IMR-90 (cell line): ENCODE measurements around the gene ADAMTS12. TPM values are rescaled to one million over a fixed set of nuclear protein-coding genes. Genes with fewer than 3 reads are reported as not detected.

Source experiments
- ATAC-seq: fragments of 200-7000 bp; cut with Tn5 transposase; 2 replicates; pipeline ENCODE4 v1.9.1; 2020; ENCODE audit warnings: low read depth, mild to moderate bottlenecking, moderate library complexity
- BruUV-seq: library from RNA; stranded (reverse); fragments of 400-500 nt; replicated peaks from 2 replicates; lab custom pipeline; 2021; lab: Mats Ljungman, UMichigan
- CTCF ChIA-PET: fragments of 300-600 bp; formaldehyde crosslinking; extraction: SDS; loops from one replicate; lab custom pipeline; 2021; ENCODE audit warnings: antibody characterized with exemption; lab: Yijun Ruan, JAX
- POLR2A ChIA-PET: fragments of 300-600 bp; sonication (Branson Sonifier 250); formaldehyde crosslinking; loops from one replicate; lab custom pipeline; 2022; ENCODE audit warnings: antibody characterized with exemption; ENCODE audit not compliant: unreplicated experiment; lab: Charles Lee
- DNase-seq: peaks from one replicate; pipeline ENCODE4 v3.0.0; 2013
- H2AFZ ChIP-seq: replicated peaks from 2 replicates; pipeline ENCODE3; 2013; ENCODE audit warnings: low read length, mild to moderate bottlenecking; ENCODE audit not compliant: poor library complexity
- H2AK5ac ChIP-seq: 2 replicates; pipeline ENCODE4 v1.6.1; 2013; ENCODE audit warnings: low read depth, low read length, inconsistent platforms
- H2AK9ac ChIP-seq: replicated peaks from 2 replicates; pipeline ENCODE3; 2013; ENCODE audit warnings: mild to moderate bottlenecking, low read depth, low read length, moderate library complexity; ENCODE audit not compliant: poor library complexity
- H2BK120ac ChIP-seq: 2 replicates; pipeline ENCODE4 v1.6.1; 2013; ENCODE audit warnings: low read depth, low read length, inconsistent platforms
- H2BK15ac ChIP-seq: 3 replicates; pipeline ENCODE4 v1.6.1; 2013; ENCODE audit warnings: low read depth, low read length, inconsistent platforms
- H2BK20ac ChIP-seq: 2 replicates; pipeline ENCODE4 v1.6.1; 2013; ENCODE audit warnings: low read depth, mild to moderate bottlenecking, inconsistent platforms, low read length, moderate library complexity
- H2BK5ac ChIP-seq: 2 replicates; pipeline ENCODE4 v1.6.1; 2013; ENCODE audit warnings: mild to moderate bottlenecking, low read depth, low read length, inconsistent platforms; ENCODE audit not compliant: poor library complexity, severe bottlenecking
- H3K14ac ChIP-seq: replicated peaks from 2 replicates; pipeline ENCODE4 v1.6.1; 2013; ENCODE audit warnings: low read depth, low read length, inconsistent platforms
- H3K18ac ChIP-seq: 2 replicates; pipeline ENCODE4 v1.6.1; 2013; ENCODE audit warnings: low read depth, low read length, control low read depth
- H3K23ac ChIP-seq: 2 replicates; pipeline ENCODE4 v1.6.1; 2013; ENCODE audit warnings: low read depth, low read length, inconsistent platforms
- H3K27ac ChIP-seq: 2 replicates; pipeline ENCODE4 v1.5.1; 2013; ENCODE audit warnings: mild to moderate bottlenecking, control low read depth, low read length; ENCODE audit not compliant: insufficient read depth
- H3K27me3 ChIP-seq: 2 replicates; pipeline ENCODE4 v1.6.1; 2013; ENCODE audit warnings: low read length; ENCODE audit not compliant: control insufficient read depth, insufficient read depth
- H3K36me3 ChIP-seq: 2 replicates; pipeline ENCODE4 v1.6.1; 2013; ENCODE audit warnings: low read length, mixed read lengths; ENCODE audit not compliant: control insufficient read depth, insufficient read depth
- H3K4ac ChIP-seq: 2 replicates; pipeline ENCODE4 v1.6.1; 2013; ENCODE audit warnings: low read depth, low read length, inconsistent platforms
- H3K4me1 ChIP-seq: 2 replicates; pipeline ENCODE4 v1.6.1; 2013; ENCODE audit warnings: low read length, mixed read lengths; ENCODE audit not compliant: control insufficient read depth, insufficient read depth
- H3K4me2 ChIP-seq: 2 replicates; pipeline ENCODE4 v1.6.1; 2013; ENCODE audit warnings: low read depth, mild to moderate bottlenecking, control low read depth, low read length, moderate library complexity
- H3K4me3 ChIP-seq: 2 replicates; pipeline ENCODE4 v1.5.1; 2013; ENCODE audit warnings: low read depth, mild to moderate bottlenecking, control low read depth, low read length, moderate library complexity; ENCODE audit not compliant: insufficient read depth
- H3K56ac ChIP-seq: 2 replicates; pipeline ENCODE4 v1.6.1; 2013; ENCODE audit warnings: low read length, inconsistent platforms; ENCODE audit not compliant: insufficient read depth; ENCODE audit errors: extremely low read depth
- H3K79me1 ChIP-seq, 2 experiments: 2 replicates each; pipeline ENCODE4 v1.6.1; 2013; ENCODE audit warnings: low read length in 2 of 2, inconsistent platforms in 1 of 2, low read depth in 1 of 2
- H3K9ac ChIP-seq: 2 replicates; pipeline ENCODE4 v1.6.1; 2013; ENCODE audit warnings: low read depth, low read length, control low read depth
- H3K9me1 ChIP-seq: 2 replicates; pipeline ENCODE4 v1.6.1; 2013; ENCODE audit warnings: low read length, inconsistent platforms; ENCODE audit not compliant: insufficient read depth
- H3K9me3 ChIP-seq: 2 replicates; pipeline ENCODE4 v1.6.1; 2013; ENCODE audit warnings: low read length; ENCODE audit not compliant: control insufficient read depth, insufficient read depth
- H4K20me1 ChIP-seq: 2 replicates; pipeline ENCODE4 v1.6.1; 2013; ENCODE audit warnings: low read length, inconsistent platforms; ENCODE audit not compliant: insufficient read depth
- H4K5ac ChIP-seq: 2 replicates; pipeline ENCODE4 v1.6.1; 2013; ENCODE audit warnings: mild to moderate bottlenecking, low read depth, low read length, control low read depth
- H4K8ac ChIP-seq, 2 experiments: 2 replicates each; pipeline ENCODE4 v1.6.1; 2013; ENCODE audit warnings: low read depth in 2 of 2, low read length in 2 of 2, control low read depth in 1 of 2, inconsistent platforms in 1 of 2
- H4K91ac ChIP-seq: 2 replicates; pipeline ENCODE4 v1.6.1; 2013; ENCODE audit warnings: low read depth, low read length, inconsistent platforms; ENCODE audit not compliant: insufficient read depth
- BHLHE40 ChIP-seq: fragments of 150-350 bp; IDR thresholded peaks from 2 replicates; pipeline ENCODE4 v1.6.1; 2016; ENCODE audit warnings: mild to moderate bottlenecking, low read depth, low read length
- CEBPB ChIP-seq: IDR thresholded peaks from 2 replicates; pipeline ENCODE4 v1.6.1; 2012; ENCODE audit warnings: low read depth, low read length, improper control_type of control experiment
- CHD1 ChIP-seq: IDR thresholded peaks from 2 replicates; pipeline ENCODE4 v1.6.1; 2012; ENCODE audit warnings: low read depth, low read length, improper control_type of control experiment
- ELK1 ChIP-seq: fragments of 150-350 bp; IDR thresholded peaks from 2 replicates; pipeline ENCODE4 v1.6.1; 2016; ENCODE audit warnings: low read depth, mild to moderate bottlenecking, low read length, moderate library complexity, borderline replicate concordance
- FOS ChIP-seq: fragments of 150-350 bp; IDR thresholded peaks from 2 replicates; pipeline ENCODE4 v1.6.1; 2016; ENCODE audit warnings: low read depth, low read length
- MAFK ChIP-seq: IDR thresholded peaks from 2 replicates; pipeline ENCODE4 v1.6.1; 2012; ENCODE audit warnings: low read depth, low read length, improper control_type of control experiment
- MAZ ChIP-seq: IDR thresholded peaks from 2 replicates; pipeline ENCODE4 v1.6.1; 2012; ENCODE audit warnings: low read depth, mild to moderate bottlenecking, low read length, improper control_type of control experiment, moderate library complexity, borderline replicate concordance
- MXI1 ChIP-seq: IDR thresholded peaks from 2 replicates; pipeline ENCODE4 v1.6.1; 2012; ENCODE audit warnings: low read depth, mild to moderate bottlenecking, low read length, moderate library complexity, borderline replicate concordance
- POLR2A ChIP-seq: IDR thresholded peaks from 2 replicates; pipeline ENCODE4 v1.6.1; 2012; ENCODE audit warnings: mild to moderate bottlenecking, low read depth, low read length
- RAD21 ChIP-seq: IDR thresholded peaks from 2 replicates; pipeline ENCODE4 v1.6.1; 2012; ENCODE audit warnings: low read length, improper control_type of control experiment
- RCOR1 ChIP-seq: IDR thresholded peaks from 2 replicates; pipeline ENCODE4 v1.6.1; 2012; ENCODE audit warnings: mild to moderate bottlenecking, low read length, improper control_type of control experiment; ENCODE audit not compliant: insufficient replicate concordance
- RFX5 ChIP-seq: IDR thresholded peaks from 2 replicates; pipeline ENCODE4 v1.8.0; 2012; ENCODE audit warnings: low read depth, mild to moderate bottlenecking, low read length, moderate library complexity
- SMC3 ChIP-seq: fragments of 150-350 bp; IDR thresholded peaks from 2 replicates; pipeline ENCODE4 v1.6.1; 2016; ENCODE audit warnings: low read depth, mild to moderate bottlenecking, antibody characterized with exemption, low read length, moderate library complexity
- USF2 ChIP-seq: fragments of 150-350 bp; IDR thresholded peaks from 2 replicates; pipeline ENCODE4 v1.6.1; 2017; ENCODE audit warnings: mild to moderate bottlenecking, antibody characterized with exemption, low read length, low read depth
- WGBS, 2 experiments: methylation state at CpG; one replicate each; pipeline versions ENCODE4 v1.1.5 to v1.1.7; 2013; ENCODE audit warnings: missing lambda C conversion rate in 2 of 2; ENCODE audit not compliant: insufficient read length in 1 of 2; ENCODE audit errors: extremely low coverage in 2 of 2; 5-methylcytosine and 5-hydroxymethylcytosine counted together
- dilution Hi-C: fragments of 300-500 bp; cut with HindIII; formaldehyde crosslinking; loops from one replicate; pipeline ENCODE4 v1.14.3; 2018; ENCODE audit warnings: low sequenced_read_pairs; ENCODE audit not compliant: unreplicated experiment
- in situ Hi-C: fragments of 300-500 bp; cut with MboI; formaldehyde crosslinking; loops from 3 replicates; pipeline ENCODE4 v1.14.3; 2019; ENCODE audit warnings: low sequenced_read_pairs, inconsistent platforms, mixed read lengths
- intact Hi-C: fragments of 100-400 bp; cut with micrococcal nuclease; formaldehyde crosslinking; loops from 2 replicates; pipeline ENCODE4 v1.10.0; 2022
- polyA plus RNA-seq, 3 experiments: library from polyadenylated mRNA; depleted of rRNA; stranded (reverse); fragments of >200 nt; gene quantifications; 2 replicates each; pipeline ENCODE4 v1.2.3, GENCODE V29; 2012; ENCODE audit warnings: low replicate concordance in 1 of 3
- total RNA-seq: library from RNA; depleted of rRNA; stranded (reverse); fragments of >200 nt; gene quantifications from 2 replicates; pipeline ENCODE4 v1.2.3, GENCODE V29; 2012
- TF ChIP-seq, protein P1 (sequence below): conservative IDR thresholded peaks from 2 replicates; pipeline ENCODE4 v1.5.1; 2012; ENCODE audit warnings: mild to moderate bottlenecking, low read depth, low read length, improper control_type of control experiment

The ADAMTS12 gene
- total and polyA plus RNA-seq, 2 of the 4 experiments (the other 2 are of a cell fraction) = 27.3 to 51.3 TPM

DNA sequence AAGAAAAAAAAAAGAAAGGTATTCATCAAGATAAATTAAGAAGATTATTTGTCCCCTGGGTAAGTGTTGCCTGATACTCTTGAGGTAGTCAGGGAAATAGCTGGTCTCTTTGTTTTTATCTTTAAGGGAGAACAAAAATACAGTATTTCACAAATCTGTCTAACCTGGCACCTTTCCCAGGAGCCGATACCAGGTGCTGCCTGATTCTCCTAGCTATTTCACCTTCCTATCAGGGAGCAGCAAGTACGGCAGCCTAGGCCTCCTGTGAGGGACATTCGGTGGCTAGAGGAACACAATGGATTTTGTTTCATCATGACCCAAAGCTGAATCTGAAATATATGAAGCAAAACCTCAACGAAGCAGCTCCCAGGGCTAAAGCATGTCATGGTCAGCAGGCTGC lies 365.0 kb downstream of the ADAMTS12 start:
- ChIA-PET CTCF (interaction anchor here (0.7 kb wide), 1 partner anchor 215 kb away, joined by 3 read pairs; no protein-coding TSS in a partner anchor), POLR2A (no interaction called here)
- in situ Hi-C loops (no loop called here), intact Hi-C loops (no loop called here), dilution Hi-C loops (no loop called here)
- Histone ChIP-seq H2BK120ac (no peak overlapping the region), H4K20me1 (no peaks in the 10 kb centered on the region), H2BK5ac (no peak overlapping the region), H3K9me1 (no peaks in the 10 kb centered on the region), H3K4me3 (no peak overlapping the region), H2BK20ac (no peak overlapping the region), H4K91ac (no peak overlapping the region), H2AK5ac (no peak overlapping the region), H3K27ac (no peak overlapping the region), H3K9me3 (no peaks in the 10 kb centered on the region), H3K27me3 (no peaks in the 10 kb centered on the region), H3K14ac (no peak overlapping the region), H3K56ac (no peak overlapping the region), H2AK9ac (no peak overlapping the region), H2BK15ac (no peak overlapping the region), H2AFZ (no peak overlapping the region), H3K4me2 (no peak overlapping the region), H3K4ac (no peak overlapping the region), H3K18ac (no peak overlapping the region), H3K9ac (no peak overlapping the region), H3K79me1 (no peaks in the 10 kb centered on the region), H3K36me3 (peaks cover 4% of the 10 kb centered on the region), H4K8ac (no peak overlapping the region), H3K4me1 (no peaks in the 10 kb centered on the region), H3K23ac (no peak overlapping the region), H4K5ac (no peak overlapping the region)
- no CpG with 5 or more reads among the region's 4 CpGs for WGBS, 2 experiments
- DNase-seq = no peak
- TF ChIP-seq ELK1 = no peak
- no peak for TF ChIP-seq RCOR1
- TF ChIP-seq CEBPB = no peak
- no peak for TF ChIP-seq MXI1
- no peak for TF ChIP-seq USF2
- no peak for TF ChIP-seq BHLHE40
- TF ChIP-seq RAD21 = no peak
- TF ChIP-seq POLR2A = no peak
- no peak for TF ChIP-seq SMC3
- TF ChIP-seq, protein P1, sequence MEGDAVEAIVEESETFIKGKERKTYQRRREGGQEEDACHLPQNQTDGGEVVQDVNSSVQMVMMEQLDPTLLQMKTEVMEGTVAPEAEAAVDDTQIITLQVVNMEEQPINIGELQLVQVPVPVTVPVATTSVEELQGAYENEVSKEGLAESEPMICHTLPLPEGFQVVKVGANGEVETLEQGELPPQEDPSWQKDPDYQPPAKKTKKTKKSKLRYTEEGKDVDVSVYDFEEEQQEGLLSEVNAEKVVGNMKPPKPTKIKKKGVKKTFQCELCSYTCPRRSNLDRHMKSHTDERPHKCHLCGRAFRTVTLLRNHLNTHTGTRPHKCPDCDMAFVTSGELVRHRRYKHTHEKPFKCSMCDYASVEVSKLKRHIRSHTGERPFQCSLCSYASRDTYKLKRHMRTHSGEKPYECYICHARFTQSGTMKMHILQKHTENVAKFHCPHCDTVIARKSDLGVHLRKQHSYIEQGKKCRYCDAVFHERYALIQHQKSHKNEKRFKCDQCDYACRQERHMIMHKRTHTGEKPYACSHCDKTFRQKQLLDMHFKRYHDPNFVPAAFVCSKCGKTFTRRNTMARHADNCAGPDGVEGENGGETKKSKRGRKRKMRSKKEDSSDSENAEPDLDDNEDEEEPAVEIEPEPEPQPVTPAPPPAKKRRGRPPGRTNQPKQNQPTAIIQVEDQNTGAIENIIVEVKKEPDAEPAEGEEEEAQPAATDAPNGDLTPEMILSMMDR = no peak
- no peak for TF ChIP-seq RFX5
- no peak for TF ChIP-seq MAZ
- TF ChIP-seq CHD1 = no peak
- TF ChIP-seq FOS = no peak
- no peak for TF ChIP-seq MAFK
- no peak for ATAC-seq
- no TSS peak for BruUV-seq
